Prostate gland (tissue), 2 donors: Measurements from ENCODE around the gene CDH13. TPM values are rescaled to one million over a fixed set of nuclear protein-coding genes. Genes with fewer than 3 reads are reported as not detected.

Experiments
- DNase-seq: peaks from one replicate; pipeline ENCODE4 v3.0.0-alpha.2; 2019; ENCODE audit warnings: low spot score
- H3K27ac ChIP-seq, 2 donors: fragments of 200-600 bp; sonication (generic); 2 replicates each; pipeline ENCODE4 v1.5.1; 2017 to 2019
- H3K27me3 ChIP-seq: fragments of 200-600 bp; sonication (generic); replicated peaks from 2 replicates; pipeline ENCODE4 v1.5.1; 2019; ENCODE audit not compliant: insufficient read depth
- H3K36me3 ChIP-seq, 2 donors: fragments of 200-600 bp; sonication (generic); 1 replicate in 1 of 2; 2 replicates in 1 of 2; pipeline versions ENCODE4 v1.5.1 to v1.8.1; 2017 to 2019
- H3K4me1 ChIP-seq: fragments of 200-600 bp; sonication (generic); replicated peaks from 2 replicates; pipeline ENCODE4 v1.5.1; 2019
- H3K4me3 ChIP-seq, 2 donors: fragments of 200-600 bp; sonication (generic); 2 replicates each; pipeline ENCODE4 v1.5.1; 2017 to 2019
- H3K9me3 ChIP-seq: fragments of 200-600 bp; sonication (generic); 2 replicates; pipeline ENCODE4 v1.5.1; 2017
- CTCF ChIP-seq, 4 experiments: fragments of 200-600 bp in 2 of 4; fragments of 450-650 bp in 2 of 4; sonication (generic) in 2 of 4; IDR thresholded peaks; 1 replicate in 3 of 4; 2 replicates in 1 of 4; pipeline ENCODE4 v1.5.1; 2016 to 2019; ENCODE audit warnings: antibody characterized with exemption in 4 of 4, mild to moderate bottlenecking in 2 of 4, moderate library complexity in 2 of 4
- POLR2A ChIP-seq: fragments of 450-650 bp; IDR thresholded peaks from one replicate; pipeline ENCODE4 v1.6.1; 2016; ENCODE audit warnings: antibody characterized with exemption, mild to moderate bottlenecking
- POLR2AphosphoS5 ChIP-seq: sonication (generic); formaldehyde crosslinking; IDR thresholded peaks from one replicate; pipeline ENCODE4 v1.6.1; 2017; ENCODE audit warnings: antibody characterized with exemption
- WGBS: methylation state at CpG from one replicate; pipeline ENCODE4 v1.1.5; 2018; 5-methylcytosine and 5-hydroxymethylcytosine counted together
- intact Hi-C: fragments of 100-400 bp; cut with DNase I; formaldehyde crosslinking; loops from one replicate; pipeline ENCODE4 v1.14.2; 2022
- total RNA-seq, 2 donors: library from RNA; depleted of rRNA; stranded (reverse); fragments of >200 nt; gene quantifications; one replicate each; pipeline ENCODE4 v1.1.0, GENCODE V29; 2016

Gene CDH13
- total RNA-seq, 2 donors from 2014 or later = 20.6 to 23.0 TPM

GRCh38 chr16:83453977-83454376 lies 827.2 kb downstream of the CDH13 start:
- Histone ChIP-seq H3K4me1 (no peaks in the 10 kb centered on the region), H3K36me3 (no peaks in the 10 kb centered on the region), H3K27me3 (peaks cover 3% of the 10 kb centered on the region), H3K27ac (no peak overlapping the region), H3K4me3 (no peak overlapping the region), H3K9me3 (no peaks in the 10 kb centered on the region)
- no peak for DNase-seq
- intact Hi-C loops = no loop called here
- TF ChIP-seq CTCF (IDR thresholded peaks at IDR 0.05) (no peak), POLR2A (no peak), POLR2AphosphoS5 (no peak)
- WGBS = 35% methylated on average over 2 of the region's 2 CpGs

GRCh38 chr16:83455716-83456115 lies 828.9 kb downstream of the CDH13 start:
- Histone ChIP-seq H3K4me1 (no peaks in the 10 kb centered on the region), H3K27ac (no peak overlapping the region), H3K27me3 (no peaks in the 10 kb centered on the region), H3K4me3 (no peak overlapping the region), H3K36me3 (no peaks in the 10 kb centered on the region), H3K9me3 (no peaks in the 10 kb centered on the region)
- intact Hi-C loops = no loop called here
- no peak for DNase-seq
- WGBS = 65% methylated on average over 6 of the region's 6 CpGs
- no peak for TF ChIP-seq CTCF (IDR thresholded peaks at IDR 0.05)
- TF ChIP-seq POLR2AphosphoS5 = no peak

GRCh38 chr16:83456934-83457333 lies 830.2 kb downstream of the CDH13 start:
- Histone ChIP-seq H3K4me1 (no peaks in the 10 kb centered on the region), H3K27me3 (no peaks in the 10 kb centered on the region), H3K9me3 (no peaks in the 10 kb centered on the region), H3K36me3 (no peaks in the 10 kb centered on the region), H3K27ac (no peak overlapping the region), H3K4me3 (no peak overlapping the region)
- intact Hi-C loops = no loop called here
- 69% methylated on average over 8 of the region's 8 CpGs for WGBS
- no peak for DNase-seq
- no peak for TF ChIP-seq CTCF (IDR thresholded peaks at IDR 0.05)
- TF ChIP-seq POLR2AphosphoS5 = no peak
- TF ChIP-seq POLR2A = no peak

GRCh38 chr16:83458612-83459011 lies 831.8 kb downstream of the CDH13 start:
- Histone ChIP-seq H3K27me3 (no peaks in the 10 kb centered on the region), H3K36me3 (no peaks in the 10 kb centered on the region), H3K9me3 (no peaks in the 10 kb centered on the region), H3K4me1 (no peaks in the 10 kb centered on the region), H3K27ac (no peak overlapping the region), H3K4me3 (no peak overlapping the region)
- intact Hi-C loops = no loop called here
- TF ChIP-seq POLR2AphosphoS5 (no peak), POLR2A (no peak), CTCF (IDR thresholded peaks at IDR 0.05) (no peak)
- WGBS = 80% methylated on average over 4 of the region's 4 CpGs
- no peak for DNase-seq

- no peaks in the 10 kb centered on the region for H3K9me3 ChIP-seq
- no peak for TF ChIP-seq POLR2A
- TF ChIP-seq CTCF (IDR thresholded peaks at IDR 0.05) = no peak
- no peak for TF ChIP-seq POLR2AphosphoS5
- no peak for DNase-seq
- no peaks in the 10 kb centered on the region for H3K36me3 ChIP-seq
- intact Hi-C loops = no loop called here
- no peak overlapping the region for H3K4me3 ChIP-seq
- no peaks in the 10 kb centered on the region for H3K27me3 ChIP-seq
- H3K27ac ChIP-seq = no peak overlapping the region
- WGBS = 65% methylated on average over 6 of the region's 6 CpGs
- H3K4me1 ChIP-seq = no peaks in the 10 kb centered on the region
Observed at GRCh38 chr16:83464991-83465390, 838.2 kb downstream of the CDH13 start.
